KMS-11 (cell line): ENCODE results near the gene ACSF2.

Experiments
- H2AFZ ChIP-seq: fragments of 200-600 bp; sonication (generic); 2 replicates; pipeline ENCODE4 v1.6.1; 2016; ENCODE audit warnings: antibody characterized with exemption, mixed run types, low read depth
- H3K27ac ChIP-seq: fragments of 200-600 bp; sonication (generic); 2 replicates; pipeline ENCODE4 v1.6.1; 2016; ENCODE audit warnings: mild to moderate bottlenecking, mixed run types
- H3K27me3 ChIP-seq: fragments of 200-600 bp; sonication (generic); 2 replicates; pipeline ENCODE4 v1.6.1; 2017; ENCODE audit warnings: mild to moderate bottlenecking, low read depth, mixed run types, moderate library complexity; ENCODE audit not compliant: insufficient read depth
- H3K36me3 ChIP-seq: fragments of 200-600 bp; sonication (generic); 2 replicates; pipeline ENCODE4 v1.6.1; 2017; ENCODE audit warnings: mild to moderate bottlenecking, mixed run types; ENCODE audit not compliant: insufficient read depth
- H3K4me1 ChIP-seq: fragments of 200-600 bp; sonication (generic); 2 replicates; pipeline ENCODE4 v1.6.1; 2016; ENCODE audit warnings: mild to moderate bottlenecking, low read depth, mixed run types; ENCODE audit not compliant: poor library complexity, severe bottlenecking
- H3K4me2 ChIP-seq: fragments of 200-600 bp; sonication (generic); 2 replicates; pipeline ENCODE4 v1.7.0; 2016; ENCODE audit warnings: mild to moderate bottlenecking, mixed run types
- H3K4me3 ChIP-seq: fragments of 200-600 bp; sonication (generic); IDR thresholded peaks from 2 replicates; pipeline ENCODE4 v1.6.1; 2017; ENCODE audit warnings: low read depth, low read length, mixed read lengths; ENCODE audit not compliant: insufficient read depth
- H3K79me2 ChIP-seq: fragments of 200-600 bp; sonication (generic); 2 replicates; pipeline ENCODE4 v1.6.1; 2016; ENCODE audit warnings: low read depth, mixed run types; ENCODE audit not compliant: insufficient read depth
- H3K9ac ChIP-seq: fragments of 200-600 bp; sonication (generic); 2 replicates; pipeline ENCODE4 v1.6.1; 2016; ENCODE audit warnings: mild to moderate bottlenecking, mixed run types
- H4K20me1 ChIP-seq: fragments of 200-600 bp; sonication (generic); 2 replicates; pipeline ENCODE4 v1.6.1; 2016; ENCODE audit warnings: mild to moderate bottlenecking, mixed run types; ENCODE audit not compliant: insufficient read depth
- TF ChIP-seq, protein P1 (sequence below): fragments of 200-600 bp; sonication (generic); conservative IDR thresholded peaks from 2 replicates; pipeline ENCODE4 v1.6.1; 2017; ENCODE audit warnings: low read depth, mild to moderate bottlenecking, antibody characterized with exemption, low read length, moderate library complexity, mixed read lengths

Gene ACSF2

DNA sequence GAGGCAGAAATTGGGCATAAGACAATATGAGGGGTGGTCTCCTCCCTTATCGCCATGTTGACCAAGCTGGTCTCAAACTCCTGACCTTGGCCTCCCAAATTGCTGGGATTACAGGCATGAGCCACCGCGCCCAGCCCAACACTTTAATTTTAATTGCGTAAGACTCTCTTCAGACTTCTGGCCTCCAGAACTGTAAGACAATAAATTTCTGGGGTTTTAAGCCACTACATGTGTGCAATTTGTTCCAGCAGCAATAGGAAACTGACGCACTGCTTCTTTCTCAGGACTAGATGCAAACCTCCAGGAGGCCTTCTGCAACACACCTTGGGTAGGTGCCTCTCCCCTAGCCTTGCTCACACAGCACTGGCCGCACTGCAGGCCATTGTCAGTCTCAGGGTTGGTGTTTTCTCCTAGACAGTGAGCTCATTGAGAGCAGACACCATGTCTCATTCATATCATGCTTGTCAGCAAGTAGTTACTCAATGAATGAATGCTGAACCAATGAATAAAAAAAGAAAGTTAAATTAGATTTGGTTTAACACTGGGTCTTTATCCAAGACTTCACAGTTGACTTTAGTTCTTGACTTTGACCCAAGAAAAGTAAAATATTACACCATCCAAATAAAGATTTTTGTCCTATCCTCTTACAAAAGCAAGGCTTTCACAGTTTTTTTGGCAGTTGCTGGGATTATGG is 5.5 kb upstream of the ACSF2 start:
- H2AFZ ChIP-seq = no peak overlapping the region
- H3K9ac ChIP-seq = no peak overlapping the region
- no peak overlapping the region for H3K4me2 ChIP-seq
- H4K20me1 ChIP-seq = no peaks in the 10 kb centered on the region
- H3K27me3 ChIP-seq = no peaks in the 10 kb centered on the region
- H3K4me1 ChIP-seq = peaks cover 21% of the 10 kb centered on the region
- no peaks in the 10 kb centered on the region for H3K79me2 ChIP-seq
- no peak overlapping the region for H3K27ac ChIP-seq
- TF ChIP-seq, protein P1, sequence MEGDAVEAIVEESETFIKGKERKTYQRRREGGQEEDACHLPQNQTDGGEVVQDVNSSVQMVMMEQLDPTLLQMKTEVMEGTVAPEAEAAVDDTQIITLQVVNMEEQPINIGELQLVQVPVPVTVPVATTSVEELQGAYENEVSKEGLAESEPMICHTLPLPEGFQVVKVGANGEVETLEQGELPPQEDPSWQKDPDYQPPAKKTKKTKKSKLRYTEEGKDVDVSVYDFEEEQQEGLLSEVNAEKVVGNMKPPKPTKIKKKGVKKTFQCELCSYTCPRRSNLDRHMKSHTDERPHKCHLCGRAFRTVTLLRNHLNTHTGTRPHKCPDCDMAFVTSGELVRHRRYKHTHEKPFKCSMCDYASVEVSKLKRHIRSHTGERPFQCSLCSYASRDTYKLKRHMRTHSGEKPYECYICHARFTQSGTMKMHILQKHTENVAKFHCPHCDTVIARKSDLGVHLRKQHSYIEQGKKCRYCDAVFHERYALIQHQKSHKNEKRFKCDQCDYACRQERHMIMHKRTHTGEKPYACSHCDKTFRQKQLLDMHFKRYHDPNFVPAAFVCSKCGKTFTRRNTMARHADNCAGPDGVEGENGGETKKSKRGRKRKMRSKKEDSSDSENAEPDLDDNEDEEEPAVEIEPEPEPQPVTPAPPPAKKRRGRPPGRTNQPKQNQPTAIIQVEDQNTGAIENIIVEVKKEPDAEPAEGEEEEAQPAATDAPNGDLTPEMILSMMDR = no peak
- H3K4me3 ChIP-seq = no peak overlapping the region
- H3K36me3 ChIP-seq = no peaks in the 10 kb centered on the region

DNA sequence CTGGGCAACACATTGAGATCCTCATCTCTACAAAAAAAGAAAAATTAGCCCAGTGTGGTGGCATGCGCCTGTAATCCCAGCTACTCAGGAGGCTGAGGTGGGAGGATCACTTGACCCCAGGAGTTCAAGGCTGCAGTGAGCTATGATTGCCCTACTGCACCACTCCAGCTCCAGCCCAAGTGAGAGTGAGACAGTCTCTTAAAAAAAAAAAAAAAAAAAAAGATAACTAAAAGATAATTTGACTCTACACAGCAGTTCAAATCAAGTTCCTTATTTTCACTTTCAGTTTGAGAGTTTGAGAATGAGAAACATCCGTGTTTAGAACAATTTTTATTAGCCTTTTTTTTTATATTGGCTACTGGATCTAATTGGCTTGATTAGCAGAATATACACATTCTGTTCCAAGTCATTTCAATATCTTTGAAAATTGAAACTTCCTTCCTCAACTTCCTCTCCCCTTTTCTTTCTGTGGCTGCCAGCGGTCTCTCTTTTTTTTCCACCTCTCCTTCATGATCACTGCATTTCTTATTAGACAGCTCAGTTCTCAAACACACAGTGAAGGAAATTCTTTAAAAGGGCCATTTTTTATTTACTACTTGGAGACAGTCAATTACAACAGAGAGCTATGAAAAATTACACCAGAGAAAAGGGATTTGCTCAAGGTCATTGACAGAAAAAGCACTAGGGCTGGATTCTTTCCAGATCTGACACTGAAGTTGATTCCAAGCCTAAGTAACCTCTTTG is 4.5 kb upstream of the ACSF2 start:
- H2AFZ ChIP-seq = peak overlapping the region; percentile 41
- H3K4me2 ChIP-seq = peak overlapping the region; percentile 14
- H3K4me1 ChIP-seq = peaks cover 22% of the 10 kb centered on the region

DNA sequence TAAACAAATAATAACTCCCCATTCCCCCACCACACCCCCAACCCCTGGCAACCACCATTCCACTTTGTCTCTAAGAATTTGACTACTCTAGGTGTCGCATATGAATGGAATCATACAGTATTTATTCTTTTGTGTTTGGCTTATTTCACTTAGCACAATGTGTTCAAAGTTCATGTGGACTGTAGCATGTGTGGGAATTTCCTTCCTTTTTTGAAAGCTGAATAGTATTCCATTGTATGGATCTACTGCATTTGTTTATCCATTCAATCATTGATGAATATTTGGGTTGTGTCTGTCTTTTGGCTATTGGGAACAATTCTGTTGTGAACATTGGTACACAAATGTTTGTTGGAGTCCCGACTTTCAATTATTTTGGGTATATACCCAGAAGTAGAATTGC is 3.3 kb upstream of the ACSF2 start:
- Histone ChIP-seq H4K20me1 (no peaks in the 10 kb centered on the region), H3K36me3 (no peaks in the 10 kb centered on the region), H3K27me3 (no peaks in the 10 kb centered on the region), H3K27ac (no peak overlapping the region), H2AFZ (no peak overlapping the region), H3K4me1 (peaks cover 25% of the 10 kb centered on the region), H3K9ac (no peak overlapping the region), H3K4me2 (no peak overlapping the region), H3K79me2 (peaks cover 6% of the 10 kb centered on the region; the same call in 1 of the 2 replicates), H3K4me3 (no peak overlapping the region)
- TF ChIP-seq, protein P1 = no peak

More for the DNA sequence above, 4.5 kb upstream of the ACSF2 start:
- H3K9ac ChIP-seq = no peak overlapping the region
- H3K79me2 ChIP-seq = peaks cover 3% of the 10 kb centered on the region; the same call in 1 of the 2 replicates
- TF ChIP-seq, protein P1 = no peak
- H3K36me3 ChIP-seq = no peaks in the 10 kb centered on the region
- no peak overlapping the region for H3K27ac ChIP-seq
- H3K4me3 ChIP-seq = no peak overlapping the region
- H4K20me1 ChIP-seq = no peaks in the 10 kb centered on the region
- no peaks in the 10 kb centered on the region for H3K27me3 ChIP-seq

DNA sequence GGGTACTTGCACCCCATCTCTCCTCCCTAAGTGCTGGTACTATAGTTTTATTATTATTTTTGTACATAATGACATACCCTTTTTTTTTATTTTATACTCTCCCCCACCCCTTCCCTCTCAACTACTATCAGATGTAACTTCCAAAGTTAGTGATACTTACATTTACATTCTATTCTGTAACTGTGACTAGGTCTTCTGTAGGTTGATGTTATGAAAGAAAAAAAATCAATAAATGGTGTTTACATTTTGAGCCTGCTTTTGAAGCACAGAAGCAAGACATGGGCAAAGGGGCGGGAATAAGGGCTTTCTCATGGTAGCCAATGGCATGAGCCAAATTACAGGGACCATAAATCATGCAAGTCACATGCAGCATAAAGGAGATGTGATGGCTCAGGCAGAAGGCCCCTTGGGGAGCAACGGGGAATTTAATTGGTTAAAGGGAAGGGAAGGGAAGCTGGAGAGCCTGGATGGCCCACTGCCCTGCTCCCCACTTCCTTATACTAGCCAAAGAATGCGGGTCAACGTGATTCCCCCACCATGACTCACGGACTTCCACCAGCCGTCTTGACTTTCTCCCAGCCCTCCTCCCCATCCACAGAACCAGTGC is 2.4 kb upstream of the ACSF2 start:
- Histone ChIP-seq H4K20me1 (no peaks in the 10 kb centered on the region), H3K4me3 (no peak overlapping the region), H3K79me2 (peaks cover 6% of the 10 kb centered on the region; the same call in 1 of the 2 replicates), H3K27me3 (no peaks in the 10 kb centered on the region), H3K4me2 (no peak overlapping the region), H3K36me3 (no peaks in the 10 kb centered on the region), H3K4me1 (peaks cover 30% of the 10 kb centered on the region), H2AFZ (no peak overlapping the region), H3K9ac (no peak overlapping the region), H3K27ac (no peak overlapping the region)
- TF ChIP-seq, protein P1 = no peak
